ENCODE data around the gene COL2A1. TPM values are rescaled to one million over a fixed set of nuclear protein-coding genes. Genes with fewer than 3 reads are reported as not detected.

COL2A1 gene
- total RNA-seq, 1 experiment from 2014 or later, result 1.4 TPM

GRCh38 chr12:47982311-47982710 lies 22.0 kb downstream of the COL2A1 start:
- in situ Hi-C loops (cut with HindIII; ENCODE audit: low pct_unique_long_range_greater_than_20kb, low sequenced_read_pairs), result no loop called here
- ChIA-PET CTCF (no interaction called here), POLR2A (no interaction called here)
- intact Hi-C loops (cut with micrococcal nuclease; ENCODE audit: unreplicated experiment), result no loop called here
- H3K27ac ChIP-seq (ENCODE audit: low read length), result no peak overlapping the region
- H3K36me3 ChIP-seq (ENCODE audit: control insufficient read depth, insufficient read depth, low read length), result no peaks in the 10 kb centered on the region
- DNase-seq (ENCODE audit: low read depth, low spot score), result no peak
- TF ChIP-seq SIN3A (IDR thresholded peaks at IDR 0.05; ENCODE audit: borderline replicate concordance, insufficient read depth, low read depth, low read length) (no peak), TCF7L2 (IDR thresholded peaks at IDR 0.05; ENCODE audit: low read depth, low read length) (no peak), POLR2AphosphoS5 (IDR thresholded peaks at IDR 0.05; ENCODE audit: low read depth, low read length) (no peak)
- no peak for ATAC-seq
- no peaks in the 10 kb centered on the region for H3K27me3 ChIP-seq (ENCODE audit: control insufficient read depth, insufficient read depth, low read length)
- no peaks in the 10 kb centered on the region for H3K9me3 ChIP-seq (ENCODE audit: control insufficient read depth, insufficient read depth, low read depth, low read length)
- no peaks in the 10 kb centered on the region for H3K4me1 ChIP-seq (ENCODE audit: control insufficient read depth, insufficient read depth, low read length)
- no peak overlapping the region for H3K4me3 ChIP-seq (ENCODE audit: low read depth in 2 of 2, low read length in 2 of 2)
- no TSS peak for BruUV-seq (replicated peaks)

DNA sequence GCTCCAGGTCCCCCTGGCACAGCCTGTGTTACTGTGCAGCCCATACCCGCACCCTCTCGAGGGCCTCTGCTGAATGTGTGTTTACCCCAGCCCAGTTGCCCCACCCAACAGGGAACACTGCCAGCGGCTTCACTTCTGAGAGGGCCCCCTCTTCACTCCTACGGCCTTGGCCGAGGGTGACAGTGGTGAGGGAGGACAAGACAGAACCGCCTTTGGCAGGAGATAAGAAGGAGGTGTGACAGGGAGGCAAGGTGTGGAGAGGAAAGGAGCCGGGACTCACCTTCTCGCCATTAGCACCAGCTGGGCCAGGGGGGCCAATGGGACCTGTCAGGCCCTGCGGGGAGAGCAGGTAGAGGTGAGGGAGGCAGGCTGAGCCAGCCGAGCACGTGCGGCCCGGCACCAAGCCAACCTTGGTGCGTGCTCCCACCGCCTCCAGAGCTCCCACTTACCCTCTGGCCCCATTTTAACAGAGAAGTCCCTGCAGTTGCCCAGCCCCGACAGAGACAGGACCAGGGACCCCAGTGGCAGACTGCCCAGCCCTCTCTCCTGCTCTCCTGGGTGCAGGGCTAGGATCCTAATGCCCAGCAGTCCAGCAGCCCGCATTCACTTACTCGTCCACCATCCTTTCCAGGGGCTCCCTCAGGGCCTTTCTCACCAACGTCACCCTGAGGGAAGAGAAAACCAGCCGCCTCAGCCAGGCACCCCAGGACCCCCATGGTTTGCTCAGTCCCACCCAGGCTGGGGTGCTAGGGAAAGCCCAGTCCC lies 22.6 kb downstream of the COL2A1 start:
- H3K9me3 ChIP-seq (ENCODE audit: control insufficient read depth, insufficient read depth, low read depth, low read length), result no peaks in the 10 kb centered on the region
- ChIA-PET POLR2A (no interaction called here), CTCF (no interaction called here)
- H3K36me3 ChIP-seq (ENCODE audit: control insufficient read depth, insufficient read depth, low read length), result no peaks in the 10 kb centered on the region
- intact Hi-C loops (cut with micrococcal nuclease; ENCODE audit: unreplicated experiment), result no loop called here
- no peaks in the 10 kb centered on the region for H3K4me1 ChIP-seq (ENCODE audit: control insufficient read depth, insufficient read depth, low read length)
- no peak overlapping the region for H3K27ac ChIP-seq (ENCODE audit: low read length)
- in situ Hi-C loops (cut with HindIII; ENCODE audit: low pct_unique_long_range_greater_than_20kb, low sequenced_read_pairs), result no loop called here
- ATAC-seq (no peak), DNase-seq (ENCODE audit: low read depth, low spot score) (no peak)
- no peaks in the 10 kb centered on the region for H3K27me3 ChIP-seq (ENCODE audit: control insufficient read depth, insufficient read depth, low read length)
- no peak overlapping the region for H3K4me3 ChIP-seq (ENCODE audit: low read depth in 2 of 2, low read length in 2 of 2)
- TF ChIP-seq CTCF (IDR thresholded peaks at IDR 0.05) (no peak), SIN3A (IDR thresholded peaks at IDR 0.05; ENCODE audit: borderline replicate concordance, insufficient read depth, low read depth, low read length) (no peak), POLR2AphosphoS5 (IDR thresholded peaks at IDR 0.05; ENCODE audit: low read depth, low read length) (no peak), TCF7L2 (IDR thresholded peaks at IDR 0.05; ENCODE audit: low read depth, low read length) (no peak)
- TF ChIP-seq, protein P1, sequence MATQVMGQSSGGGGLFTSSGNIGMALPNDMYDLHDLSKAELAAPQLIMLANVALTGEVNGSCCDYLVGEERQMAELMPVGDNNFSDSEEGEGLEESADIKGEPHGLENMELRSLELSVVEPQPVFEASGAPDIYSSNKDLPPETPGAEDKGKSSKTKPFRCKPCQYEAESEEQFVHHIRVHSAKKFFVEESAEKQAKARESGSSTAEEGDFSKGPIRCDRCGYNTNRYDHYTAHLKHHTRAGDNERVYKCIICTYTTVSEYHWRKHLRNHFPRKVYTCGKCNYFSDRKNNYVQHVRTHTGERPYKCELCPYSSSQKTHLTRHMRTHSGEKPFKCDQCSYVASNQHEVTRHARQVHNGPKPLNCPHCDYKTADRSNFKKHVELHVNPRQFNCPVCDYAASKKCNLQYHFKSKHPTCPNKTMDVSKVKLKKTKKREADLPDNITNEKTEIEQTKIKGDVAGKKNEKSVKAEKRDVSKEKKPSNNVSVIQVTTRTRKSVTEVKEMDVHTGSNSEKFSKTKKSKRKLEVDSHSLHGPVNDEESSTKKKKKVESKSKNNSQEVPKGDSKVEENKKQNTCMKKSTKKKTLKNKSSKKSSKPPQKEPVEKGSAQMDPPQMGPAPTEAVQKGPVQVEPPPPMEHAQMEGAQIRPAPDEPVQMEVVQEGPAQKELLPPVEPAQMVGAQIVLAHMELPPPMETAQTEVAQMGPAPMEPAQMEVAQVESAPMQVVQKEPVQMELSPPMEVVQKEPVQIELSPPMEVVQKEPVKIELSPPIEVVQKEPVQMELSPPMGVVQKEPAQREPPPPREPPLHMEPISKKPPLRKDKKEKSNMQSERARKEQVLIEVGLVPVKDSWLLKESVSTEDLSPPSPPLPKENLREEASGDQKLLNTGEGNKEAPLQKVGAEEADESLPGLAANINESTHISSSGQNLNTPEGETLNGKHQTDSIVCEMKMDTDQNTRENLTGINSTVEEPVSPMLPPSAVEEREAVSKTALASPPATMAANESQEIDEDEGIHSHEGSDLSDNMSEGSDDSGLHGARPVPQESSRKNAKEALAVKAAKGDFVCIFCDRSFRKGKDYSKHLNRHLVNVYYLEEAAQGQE (IDR thresholded peaks at IDR 0.05; ENCODE audit: insufficient read depth in 1 of 2, low read depth in 2 of 2, low read length in 1 of 2), result no peak
- BruUV-seq (replicated peaks), result no TSS peak
